NCI-H2107 treated with DMSO at 0.1 percent for 48 hours (cell line): ENCODE measurements around the gene MTSS2.
A peak's percentile ranks its signal among the peaks of the same experiment; 100 is the strongest.

Experiments
- DNase-seq: peaks from one replicate; lab custom pipeline; 2025; ENCODE audit not compliant: unreplicated experiment; lab: John Stamatoyannopoulos, UW

MTSS2 gene

DNA sequence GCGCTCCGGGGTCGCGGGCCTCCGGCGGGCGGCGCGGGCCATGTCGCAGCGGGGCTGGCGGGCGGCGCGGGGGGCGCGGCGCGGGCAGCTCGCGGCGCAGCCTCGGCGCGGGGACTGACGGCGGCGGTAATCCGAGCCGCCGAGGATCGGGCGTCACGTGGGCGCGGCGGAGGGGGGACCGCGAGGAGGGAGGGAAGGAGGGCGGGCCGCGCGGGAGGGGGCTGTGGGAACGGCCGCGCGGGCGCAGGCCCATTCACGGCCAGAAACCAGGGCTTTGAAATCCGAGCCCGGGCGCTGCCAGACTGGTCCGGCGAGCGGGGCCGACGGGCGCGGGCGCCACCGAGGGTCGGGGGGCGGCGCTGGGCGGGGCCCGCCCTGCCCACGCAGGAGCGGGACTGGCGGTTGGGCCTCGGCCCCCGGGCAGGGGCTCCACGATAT lies at the start of gene MTSS2:
TSS of gene MTSS2 (minus strand) at position 116 of the 438 bp plus-strand sequence. CDS start 262 bp downstream, outside the sequence.
- DNase-seq = peak; percentile 53

DNA sequence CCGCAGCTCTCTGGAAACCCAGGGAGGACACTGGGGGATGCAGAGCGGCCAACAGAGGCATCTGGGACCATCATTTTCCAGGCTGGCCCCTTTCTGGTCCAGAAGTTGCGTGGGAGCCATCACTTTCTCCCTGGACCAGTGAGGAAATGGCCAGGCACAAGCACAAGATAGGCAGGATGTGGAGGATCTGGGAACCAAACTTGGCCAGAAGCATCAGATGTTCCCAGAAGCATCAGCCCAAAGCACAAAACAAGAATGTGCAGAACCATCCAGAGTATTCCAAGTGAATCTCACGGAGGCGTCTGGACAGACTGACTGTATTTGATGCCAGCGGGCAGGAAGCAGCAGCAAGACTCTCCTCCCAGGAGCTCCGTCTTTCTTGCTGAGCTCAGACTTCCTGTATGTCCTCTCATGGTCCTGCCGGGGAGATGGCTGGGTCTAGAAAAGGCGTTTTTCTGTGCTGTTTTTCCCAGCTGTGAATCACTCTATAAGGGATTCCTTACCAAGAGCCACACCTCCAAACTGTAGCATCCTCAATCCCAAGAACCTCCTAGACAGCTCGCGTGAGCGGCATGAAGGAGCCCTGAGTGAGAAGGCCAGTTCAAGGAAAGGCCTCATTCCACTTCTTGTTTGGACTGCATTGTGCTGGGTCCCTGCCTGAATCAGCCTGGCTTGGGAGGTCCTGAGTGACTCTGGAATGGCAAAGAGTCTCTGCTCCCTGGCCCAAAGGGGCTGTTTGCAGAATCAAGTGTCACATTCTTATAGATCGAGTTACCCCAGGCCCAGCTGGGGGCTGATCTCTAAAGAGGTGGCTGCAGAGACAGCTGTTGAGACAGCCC lies 49.5 kb upstream of the MTSS2 start:
- DNase-seq = no peak

GRCh38 chr16:70734522-70735095 lies 48.8 kb upstream of the MTSS2 start:
- no peak for DNase-seq

DNA sequence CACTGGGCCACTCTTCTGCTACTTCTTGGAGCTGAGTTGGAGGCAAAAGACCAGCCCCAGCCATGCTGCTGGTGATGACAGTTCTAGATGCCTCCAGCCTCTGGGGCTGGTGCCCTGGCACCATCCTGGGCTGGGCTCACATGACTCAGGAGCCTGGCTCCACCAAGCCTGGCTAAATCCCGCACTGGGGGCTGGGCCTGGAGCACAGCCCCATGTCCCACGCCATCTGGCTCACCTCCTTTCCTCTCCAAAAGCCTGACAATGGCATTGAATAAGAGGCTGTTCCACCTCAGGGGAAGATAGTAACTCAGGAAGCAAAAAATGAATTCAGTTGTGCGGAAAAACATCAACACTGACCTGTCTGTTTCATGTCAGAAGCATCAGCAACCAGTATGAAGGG lies 45.1 kb upstream of the MTSS2 start:
- DNase-seq = no peak

DNA sequence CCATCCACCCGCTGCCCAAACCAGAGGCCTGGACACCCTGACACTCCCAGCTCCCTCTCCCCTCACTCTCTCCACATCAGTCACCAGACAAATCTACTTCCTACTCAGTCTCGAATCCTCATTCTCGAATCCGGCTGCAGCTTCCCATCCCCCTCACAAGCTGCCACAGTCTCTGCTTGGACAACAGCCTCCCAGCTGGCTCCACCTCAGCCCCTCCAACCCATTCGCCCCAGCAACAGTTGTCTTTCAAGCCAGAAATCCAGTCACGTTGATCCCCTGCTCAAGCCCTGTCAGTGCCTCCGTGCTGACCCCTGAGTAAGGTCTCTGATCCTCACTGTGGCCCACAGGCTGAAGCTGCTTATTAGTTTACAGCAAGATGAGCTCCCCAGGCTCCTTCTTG lies 44.2 kb upstream of the MTSS2 start:
- DNase-seq = no peak

DNA sequence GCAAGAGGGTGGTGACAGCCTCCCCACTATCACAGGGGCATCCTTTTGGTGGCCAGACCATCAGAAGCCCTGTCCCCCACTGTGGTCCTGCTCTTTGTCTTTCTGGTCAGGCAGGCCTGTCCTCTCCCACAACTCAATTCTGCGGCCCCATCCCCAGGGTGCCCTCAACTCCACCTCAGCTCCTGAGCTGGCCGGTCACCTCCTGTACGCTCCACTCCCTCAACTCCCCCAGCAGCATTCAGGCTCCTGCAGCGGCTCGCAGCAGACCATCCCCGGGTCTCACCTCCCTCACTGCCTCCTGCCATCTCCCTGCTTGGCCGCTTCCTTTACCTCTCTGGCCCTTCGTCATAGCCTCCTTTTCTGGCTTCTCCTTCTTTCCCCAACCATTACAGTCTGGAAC lies 43.4 kb upstream of the MTSS2 start:
- no peak for DNase-seq

DNA sequence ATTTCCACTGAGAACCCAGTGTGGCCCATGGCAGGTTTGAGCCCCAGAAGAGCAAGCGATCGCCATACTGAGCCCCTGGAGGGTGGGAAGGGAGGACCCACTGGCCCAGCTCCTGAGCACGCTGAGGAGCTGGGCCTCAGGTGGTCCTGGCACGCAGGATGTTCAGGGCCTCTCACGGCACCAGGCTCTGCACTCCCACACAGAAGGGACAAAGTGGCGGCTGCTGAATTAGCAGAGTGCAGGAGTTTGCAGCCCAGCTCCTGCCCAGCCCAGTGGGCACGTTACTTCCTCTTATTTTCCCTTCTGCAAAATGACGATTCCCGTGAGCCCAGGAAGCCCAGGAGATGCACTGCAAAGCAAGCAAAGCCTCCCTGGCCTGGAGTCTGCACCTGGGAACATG lies 42.3 kb upstream of the MTSS2 start:
- no peak for DNase-seq

DNA sequence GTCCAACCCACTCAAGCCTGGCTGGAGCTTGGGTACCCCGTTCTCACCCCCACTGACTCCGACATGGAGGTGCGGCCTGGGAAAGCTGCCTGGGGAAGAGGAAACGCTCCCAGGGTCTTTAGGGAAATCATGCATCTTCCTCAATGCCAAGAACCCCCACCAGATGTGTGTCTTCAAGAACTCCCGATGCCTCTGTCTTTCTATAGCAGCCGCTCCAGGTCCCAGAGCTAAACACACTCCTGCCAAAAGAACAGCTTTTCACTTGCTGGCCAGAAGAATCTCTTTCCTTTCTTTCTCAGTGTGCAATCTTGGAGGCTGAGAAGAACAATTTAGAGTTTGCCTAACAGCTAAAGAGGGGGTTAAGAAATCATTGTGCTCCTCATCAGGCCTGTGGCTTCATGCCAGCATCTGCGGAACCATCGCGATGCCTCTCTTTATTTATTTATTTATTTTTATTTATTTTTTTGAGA lies 41.1 kb upstream of the MTSS2 start:
- no peak for DNase-seq

GRCh38 chr16:70725912-70726828 lies 40.3 kb upstream of the MTSS2 start:
- DNase-seq = no peak

DNA sequence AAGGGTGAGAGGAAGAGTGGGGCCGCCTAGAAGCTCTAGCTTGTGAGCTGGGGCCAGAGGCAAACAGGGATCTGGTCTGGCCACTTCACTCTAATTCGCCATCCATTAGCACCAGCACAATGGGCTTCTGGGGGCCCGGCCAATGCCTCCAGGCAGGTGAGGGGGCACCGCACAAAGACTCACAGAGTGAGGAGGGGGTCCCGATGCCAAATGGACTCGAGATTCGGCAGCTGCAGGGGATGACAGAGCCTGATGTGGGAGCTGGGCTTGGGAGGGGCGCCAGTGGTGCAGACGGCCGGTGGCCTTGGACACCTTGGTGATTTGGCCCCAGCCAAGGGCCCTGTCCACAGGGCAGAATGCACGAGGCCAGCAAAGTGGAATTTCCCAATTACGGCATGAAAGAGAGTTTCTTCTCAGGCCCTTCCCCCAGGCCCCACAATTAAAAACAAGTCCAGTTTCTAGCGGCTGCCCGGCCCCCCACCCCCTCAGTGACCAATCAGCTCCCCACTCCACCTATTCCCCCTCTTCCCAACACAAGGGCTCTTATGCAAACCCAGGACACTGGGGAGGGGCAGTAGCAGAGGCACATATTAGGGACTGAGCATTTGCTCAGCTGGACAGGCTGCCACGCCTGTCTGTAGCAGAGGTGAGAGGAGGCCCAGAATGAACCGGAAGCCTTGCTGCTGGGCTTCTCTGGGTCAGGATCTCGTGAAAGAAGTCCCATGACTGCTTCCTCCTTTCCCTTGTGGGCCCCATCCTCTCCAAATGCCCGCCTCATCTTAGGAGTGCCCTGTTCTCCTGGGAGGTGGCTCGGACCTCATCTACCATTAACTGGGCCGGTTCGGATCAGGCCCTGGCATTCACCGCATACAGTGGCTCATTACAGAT lies 39.4 kb upstream of the MTSS2 start:
- no peak for DNase-seq

DNA sequence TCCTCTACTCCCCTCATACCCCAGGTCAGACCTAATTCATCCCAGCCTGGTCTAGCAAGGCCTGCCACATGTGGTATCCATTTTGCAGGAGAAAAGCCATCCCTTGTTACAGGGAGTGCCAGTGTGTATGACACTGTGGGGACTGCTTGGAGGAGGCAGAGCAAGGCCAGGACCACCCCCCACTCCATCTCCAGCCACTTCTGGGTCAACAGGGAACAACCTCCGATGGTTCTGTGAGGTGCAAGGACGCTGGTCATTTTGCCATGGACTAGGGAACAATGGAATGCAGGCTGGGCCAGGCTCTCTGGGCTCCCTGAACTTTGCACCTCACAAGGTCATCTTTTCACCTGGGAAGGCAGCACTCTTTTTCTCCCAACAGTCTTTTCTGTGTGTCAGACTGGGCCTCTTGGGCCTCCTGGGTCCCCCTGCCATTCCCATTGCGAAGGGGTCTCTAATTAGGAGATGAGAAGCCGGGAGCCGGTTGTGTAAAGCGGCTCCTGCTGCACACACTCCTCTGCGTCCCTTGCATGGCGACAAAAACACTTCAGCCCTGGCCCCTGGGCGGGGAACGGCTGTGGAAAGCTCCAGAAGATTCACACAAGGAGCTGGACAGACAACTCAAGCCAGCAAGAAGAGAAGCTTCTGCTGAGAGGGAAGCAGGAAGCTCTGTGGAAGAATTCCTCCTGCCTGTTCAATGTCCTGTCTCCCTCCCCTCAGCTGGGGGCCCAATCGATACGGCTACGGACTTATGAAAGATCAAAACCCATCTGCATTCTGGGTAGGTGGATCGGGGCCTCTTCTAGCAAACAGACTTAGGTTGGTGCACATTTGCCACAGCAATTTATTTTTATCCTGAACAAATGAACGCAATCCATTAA lies 38.5 kb upstream of the MTSS2 start:
- DNase-seq = no peak

DNA sequence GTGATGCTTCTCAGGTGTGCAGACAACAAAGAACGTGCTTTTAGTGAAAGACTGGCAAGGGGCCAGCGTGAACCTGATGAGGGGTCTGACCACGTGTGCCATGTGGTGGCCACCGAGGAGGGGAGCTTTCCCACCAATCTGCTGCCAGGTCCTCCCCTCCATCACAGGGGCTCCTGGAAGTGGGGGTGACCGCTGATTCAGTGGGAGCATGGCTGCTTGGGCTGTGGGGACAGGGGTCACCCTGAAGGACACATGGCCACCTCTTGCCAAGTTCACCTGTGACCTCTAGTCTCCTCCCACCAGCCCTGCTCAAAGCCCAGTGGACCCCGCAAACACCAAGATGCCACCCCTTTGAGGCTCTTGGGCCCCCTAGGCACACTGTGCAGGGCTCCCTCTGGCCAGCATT lies 37.9 kb upstream of the MTSS2 start:
- no peak for DNase-seq

GRCh38 chr16:70721202-70721963 lies 35.5 kb upstream of the MTSS2 start:
- DNase-seq = no peak

DNA sequence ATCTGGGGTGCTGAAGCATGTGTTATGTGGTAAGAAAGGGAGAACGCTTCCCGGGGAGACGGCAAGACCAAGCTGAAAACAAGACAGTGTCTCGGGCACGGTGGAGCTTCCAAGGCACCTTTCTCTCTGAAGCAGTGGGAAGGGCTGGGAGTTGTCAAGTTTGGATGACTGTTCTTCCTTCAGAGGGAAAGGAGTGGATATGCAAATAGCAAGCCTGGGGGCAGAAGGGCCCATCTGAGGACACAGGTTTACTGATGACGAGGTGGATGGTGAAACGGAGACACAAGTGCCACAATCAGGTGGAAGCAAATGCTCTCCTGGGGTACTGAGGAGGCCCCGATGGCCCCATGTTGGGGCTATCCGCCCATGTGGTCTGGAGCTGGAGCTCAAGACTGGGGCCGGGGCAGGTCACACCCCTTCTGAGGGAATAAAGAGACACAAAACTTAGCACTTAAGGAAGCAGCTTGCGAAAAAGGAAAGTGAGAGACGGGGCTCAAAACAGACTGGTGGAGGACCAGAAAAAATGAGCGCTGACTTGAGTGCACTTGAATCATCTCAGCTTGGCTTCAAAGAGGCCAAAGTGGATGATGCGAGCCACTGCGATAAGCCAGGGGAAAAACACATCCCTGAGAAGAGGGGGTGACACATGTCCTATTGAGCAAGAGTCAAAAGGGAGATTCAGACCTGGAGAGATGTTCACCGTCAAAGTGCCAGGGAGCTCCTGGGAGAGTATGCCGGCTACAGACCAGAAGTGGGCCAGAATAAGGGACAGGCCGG lies 34.8 kb upstream of the MTSS2 start:
- DNase-seq = no peak

DNA sequence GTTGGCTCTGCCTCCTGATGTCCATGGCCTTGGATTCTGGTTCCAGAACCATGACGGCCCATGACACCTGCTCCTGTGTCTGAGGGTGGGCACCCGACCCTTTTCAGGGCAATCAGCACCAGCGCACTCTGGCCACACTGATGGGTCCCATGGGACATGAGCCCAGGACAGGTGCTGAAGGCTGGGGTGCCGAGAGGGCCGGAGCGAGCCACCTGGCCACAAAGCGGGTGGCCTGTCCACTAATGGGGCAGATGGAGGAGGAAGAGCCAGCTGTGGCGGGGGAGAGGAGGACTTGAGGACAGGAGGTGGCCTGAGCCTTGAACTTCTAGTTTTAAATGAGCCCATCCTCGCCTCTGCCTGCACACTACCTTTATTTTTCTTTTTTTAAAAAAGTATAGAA lies 31.2 kb upstream of the MTSS2 start:
- DNase-seq = no peak

DNA sequence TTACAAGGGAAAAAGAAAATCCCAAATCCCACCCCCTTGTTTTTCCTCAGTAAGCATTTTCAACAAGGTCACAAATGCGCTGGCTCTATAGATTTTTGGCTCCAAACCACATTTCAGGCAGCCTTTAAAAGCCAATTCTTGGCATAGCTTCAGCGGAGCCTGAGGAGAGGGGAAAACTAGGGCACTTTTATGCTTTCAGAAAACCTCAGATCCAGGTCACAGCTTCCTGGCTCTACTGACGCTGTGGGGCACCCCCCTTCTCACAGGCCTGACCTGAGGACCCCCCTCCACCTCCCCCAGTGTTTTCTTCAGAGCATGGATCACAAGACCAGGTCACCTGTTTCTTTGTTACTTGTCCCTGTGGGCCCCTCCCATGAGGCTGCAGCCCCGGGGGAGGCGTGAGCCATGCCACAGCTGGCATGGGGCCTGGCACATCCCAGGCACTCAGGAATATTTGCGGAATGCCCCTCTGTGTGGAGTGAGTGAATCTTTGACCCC lies 30.1 kb upstream of the MTSS2 start:
- no peak for DNase-seq

- DNase-seq = no peak
Observed at GRCh38 chr16:70715055-70715858, 29.4 kb upstream of the MTSS2 start.
